ENCODE results near the gene PDE1C.

The PDE1C gene

DNA sequence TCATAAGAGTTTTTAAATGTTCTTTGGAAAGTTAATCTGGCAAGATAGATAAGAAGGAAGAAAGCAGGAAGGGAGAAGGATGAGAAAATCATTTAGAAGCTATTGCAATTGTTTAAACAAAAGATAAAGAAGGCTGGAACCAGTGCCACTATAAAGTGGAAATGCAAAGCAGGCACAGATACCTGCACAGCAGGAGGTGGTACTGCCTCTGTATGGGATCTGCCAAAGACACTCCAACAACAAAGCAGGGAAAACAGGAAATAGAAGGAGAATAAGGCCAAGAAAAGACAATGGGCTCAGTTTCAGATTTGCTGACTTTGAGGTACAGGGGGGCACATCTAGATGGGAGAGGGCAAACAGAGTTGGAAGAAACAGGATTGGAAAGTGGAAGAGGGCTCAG is 244.6 kb downstream of the PDE1C start:
- no peak for DNase-seq

DNA sequence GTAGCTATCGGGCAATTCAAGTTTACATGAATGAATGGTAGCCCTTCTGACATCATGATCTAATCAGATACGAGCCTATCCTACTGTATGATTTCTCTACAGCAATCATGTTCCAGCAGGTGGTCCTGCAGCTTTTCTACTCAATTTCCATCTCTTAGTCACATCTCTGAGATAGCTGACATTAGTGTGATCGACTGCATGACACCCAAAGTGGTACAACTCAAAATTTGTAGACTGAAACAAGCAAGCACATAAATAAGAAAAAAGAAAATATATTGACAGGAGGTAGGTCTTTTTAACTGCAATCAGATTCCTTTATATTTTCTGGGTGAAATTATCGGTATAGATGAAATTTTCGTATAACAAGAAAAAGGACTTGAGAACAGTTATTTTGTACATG is 251.2 kb downstream of the PDE1C start:
- DNase-seq, result no peak

DNA sequence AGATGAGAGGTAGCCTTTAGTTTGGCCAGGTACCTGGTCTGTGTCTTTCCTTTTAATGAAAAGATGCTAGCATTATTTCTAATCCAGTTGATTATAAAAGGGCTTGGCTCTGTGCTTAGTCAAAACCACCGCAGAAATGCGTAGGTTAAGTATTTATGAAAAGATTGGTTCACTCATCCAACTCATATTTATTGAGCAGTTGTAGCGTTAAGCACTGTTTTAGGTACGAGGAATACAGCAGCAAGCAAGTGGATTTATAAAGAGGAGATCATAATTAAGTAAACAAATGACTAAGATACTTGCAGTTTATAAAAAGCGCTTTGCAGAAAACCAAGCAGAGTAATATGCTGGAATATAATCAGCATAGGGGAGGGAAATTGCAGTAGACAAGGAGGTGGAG is 253.4 kb downstream of the PDE1C start:
- no peak for DNase-seq

DNA sequence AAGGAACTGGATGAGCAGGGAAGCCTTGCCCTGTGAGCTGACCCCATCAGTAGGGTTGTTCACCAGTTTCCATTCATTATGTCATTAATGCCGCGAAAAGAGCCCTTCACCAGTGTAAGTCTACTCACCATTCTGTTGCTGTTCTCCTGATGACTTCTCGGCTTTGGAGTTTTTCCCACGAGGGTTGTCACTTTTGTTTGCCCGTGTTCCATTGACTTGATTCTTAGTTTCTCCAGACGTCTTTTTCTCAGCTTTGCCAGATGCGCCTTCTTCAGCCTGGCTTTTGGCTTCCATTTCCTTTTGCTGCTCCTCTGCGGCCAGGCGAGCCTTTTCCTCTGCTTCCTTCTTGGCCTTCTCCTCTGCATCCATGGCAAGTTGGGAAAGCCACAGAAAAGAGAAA is 254.4 kb downstream of the PDE1C start:
- DNase-seq, result no peak

DNA sequence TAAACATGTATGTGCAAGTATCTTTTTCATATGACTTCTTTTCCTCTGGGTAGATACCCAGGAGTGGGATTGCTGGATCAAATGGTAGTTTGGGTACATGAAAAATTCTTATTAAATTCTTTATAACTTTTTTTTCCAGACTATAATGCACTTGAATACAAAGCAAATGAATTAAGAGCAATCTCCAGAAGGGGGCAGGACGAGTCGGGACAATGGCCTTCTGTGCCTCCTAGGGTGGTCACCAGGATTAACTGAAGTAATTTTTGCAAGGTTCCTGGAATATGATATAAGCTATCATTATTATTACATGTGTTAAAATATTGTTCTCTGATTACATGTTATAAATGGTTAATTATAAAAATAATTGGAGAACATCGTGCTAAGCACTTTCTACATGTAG is 256.0 kb downstream of the PDE1C start:
- no peak for DNase-seq

DNA sequence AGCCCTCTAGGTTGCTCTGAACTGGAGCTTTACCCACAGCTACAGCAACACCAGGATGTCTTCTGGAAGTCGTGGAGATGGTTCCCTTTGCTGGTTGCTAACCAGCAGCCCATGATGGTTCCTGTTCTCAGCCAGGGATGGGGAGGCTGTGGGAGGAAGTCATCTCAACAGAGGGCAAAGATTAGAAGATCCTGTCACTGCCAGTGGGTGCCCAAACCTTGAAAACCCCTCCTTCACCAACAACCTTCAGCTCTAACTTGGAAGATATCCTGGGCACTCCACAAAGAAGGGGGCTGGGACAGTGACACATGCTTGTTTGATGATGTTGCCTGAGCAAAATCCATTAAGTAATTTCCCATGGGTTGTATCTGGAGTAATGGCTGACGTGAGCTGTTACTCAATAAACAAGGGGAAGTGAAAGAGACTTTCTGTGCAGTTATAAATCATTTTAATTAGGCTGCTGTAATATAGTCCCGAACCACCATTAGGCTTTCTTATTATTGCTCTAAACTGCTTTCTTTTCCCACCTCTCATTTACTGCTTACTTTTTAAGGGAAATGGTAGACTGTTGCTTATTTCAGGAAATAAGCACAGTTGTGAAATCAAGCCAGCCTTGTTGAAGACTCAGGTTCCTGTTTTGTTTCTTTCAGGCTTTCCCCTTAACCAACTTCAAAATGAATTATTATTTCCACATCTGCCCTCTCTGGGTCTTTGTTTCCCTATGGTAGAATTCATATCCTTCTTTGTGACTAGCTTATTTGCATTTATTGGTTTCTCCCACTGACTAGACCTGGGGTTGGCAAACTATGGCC is 258.4 kb downstream of the PDE1C start:
- no peak for DNase-seq

DNA sequence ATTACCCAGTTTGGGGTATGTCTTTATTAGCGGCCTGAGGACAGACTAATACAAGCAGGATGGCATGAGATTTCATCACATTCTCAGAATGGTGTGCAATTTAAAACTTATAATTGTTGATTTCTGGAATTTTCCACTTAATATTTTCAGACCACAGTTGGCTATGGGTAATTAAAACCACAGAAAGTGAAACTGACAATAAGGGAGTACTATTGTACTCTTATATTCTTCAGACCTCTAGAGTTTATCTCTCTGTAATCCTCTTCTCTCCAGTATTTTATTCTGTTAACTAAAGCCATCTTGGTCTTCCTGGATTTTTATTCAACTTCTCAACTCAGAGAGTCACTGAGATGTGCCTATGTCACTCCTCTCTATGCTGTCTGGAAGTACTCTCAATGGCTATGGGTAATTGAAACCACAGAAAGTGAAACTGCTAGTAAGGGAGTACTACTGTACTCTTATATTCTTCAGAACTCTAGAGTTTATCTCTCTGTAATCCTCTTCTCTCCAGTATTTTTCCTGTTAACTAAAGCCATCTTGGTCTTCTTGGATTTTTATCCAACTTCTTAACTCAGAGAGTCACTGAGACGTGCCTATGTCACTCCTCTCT is 264.9 kb downstream of the PDE1C start:
- DNase-seq, result no peak

DNA sequence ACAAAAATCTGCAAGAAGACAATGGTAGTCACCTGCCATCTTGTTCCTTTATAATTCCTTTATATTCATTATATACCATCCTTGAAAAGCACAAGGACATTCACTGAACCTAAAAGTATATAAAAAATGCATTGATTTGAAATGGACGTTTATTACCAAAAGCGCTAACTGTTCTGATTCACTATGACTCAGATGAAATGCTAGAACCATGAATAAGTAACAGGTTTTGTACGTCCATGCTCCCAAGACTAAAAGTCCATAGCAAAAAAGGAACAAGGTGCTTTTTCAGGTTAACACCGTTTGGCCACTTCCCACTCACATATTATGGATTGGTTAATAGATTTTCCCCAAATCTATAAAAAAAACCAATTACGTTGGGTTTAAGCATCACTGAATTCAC is 273.8 kb downstream of the PDE1C start:
- DNase-seq, result no peak

DNA sequence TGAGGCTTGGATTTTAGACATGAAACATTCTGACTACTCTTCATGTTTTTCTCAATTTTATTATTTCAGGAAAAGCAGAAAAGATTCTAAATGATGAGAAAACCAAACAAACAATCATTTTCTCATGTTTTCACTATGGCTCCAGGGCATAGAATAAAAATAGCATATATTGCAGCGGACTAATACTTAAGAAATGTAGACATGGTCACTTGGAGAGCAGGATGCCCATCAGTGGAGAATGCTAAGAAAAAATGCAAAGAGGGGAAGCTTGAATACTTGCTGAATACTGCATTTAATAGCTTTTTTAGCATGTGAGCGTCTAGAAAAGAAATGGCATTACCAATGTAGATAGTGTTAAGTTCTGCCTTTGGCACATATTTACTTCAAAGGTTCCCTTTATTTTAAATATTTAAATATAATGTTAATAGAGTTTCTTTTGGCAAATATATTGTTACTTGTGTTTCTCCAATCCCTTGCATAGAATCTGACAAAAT is 275.3 kb downstream of the PDE1C start:
- no peak for DNase-seq

DNA sequence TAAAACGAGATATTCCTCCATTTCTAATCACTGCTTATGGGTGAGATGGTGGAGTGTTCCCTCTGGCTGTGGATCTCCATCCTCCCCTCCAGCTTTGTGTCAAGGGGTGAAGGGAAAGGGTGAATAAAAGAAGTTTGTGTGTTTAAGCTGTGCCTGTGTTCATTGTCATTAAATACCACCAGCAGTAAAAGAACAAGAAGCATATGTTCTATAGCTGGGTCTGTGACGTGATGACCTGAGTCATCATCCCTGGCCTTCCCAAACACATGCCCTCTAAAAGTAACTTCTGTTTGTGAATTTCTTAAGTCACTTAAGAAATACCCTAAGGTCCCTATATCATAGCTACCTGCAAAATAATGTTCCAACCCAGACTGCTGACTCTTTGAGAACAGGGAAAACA is 278.3 kb downstream of the PDE1C start:
- no peak for DNase-seq

DNA sequence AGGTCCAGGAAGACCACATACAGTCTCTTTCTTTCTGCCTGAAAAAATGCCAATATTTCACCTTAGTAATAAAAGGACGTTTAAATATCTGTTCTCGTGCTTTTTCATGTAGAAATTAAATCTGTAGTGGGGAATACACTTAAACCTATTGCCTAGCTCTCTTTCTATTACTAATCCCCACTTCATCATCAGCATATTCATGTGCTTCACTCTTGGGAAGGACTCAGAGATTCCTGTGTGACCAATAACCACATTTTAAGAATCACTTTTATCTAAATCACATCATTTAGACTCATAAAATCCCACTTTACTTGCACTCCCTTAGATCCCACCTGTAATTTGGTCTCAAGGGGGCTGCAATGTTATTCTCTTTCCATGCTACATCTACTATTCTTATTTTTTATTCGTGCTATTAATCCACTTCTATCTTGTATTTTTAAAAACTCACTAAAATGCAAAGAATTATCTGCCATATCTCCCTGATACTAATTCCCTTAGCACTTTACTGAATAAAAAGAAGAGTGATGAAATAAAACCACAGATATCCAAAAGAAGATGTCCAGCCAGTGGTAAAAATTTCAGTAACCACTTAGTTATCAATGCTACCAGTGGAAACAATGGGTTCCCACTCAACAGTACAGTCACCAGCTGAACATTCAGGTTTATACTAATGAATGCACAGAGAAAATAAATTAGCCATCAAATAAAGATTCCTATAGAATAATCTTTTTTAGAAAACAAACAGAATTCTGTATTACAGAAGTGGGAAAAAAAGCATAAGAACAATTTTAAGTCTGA is 281.1 kb downstream of the PDE1C start:
- DNase-seq, result no peak

DNA sequence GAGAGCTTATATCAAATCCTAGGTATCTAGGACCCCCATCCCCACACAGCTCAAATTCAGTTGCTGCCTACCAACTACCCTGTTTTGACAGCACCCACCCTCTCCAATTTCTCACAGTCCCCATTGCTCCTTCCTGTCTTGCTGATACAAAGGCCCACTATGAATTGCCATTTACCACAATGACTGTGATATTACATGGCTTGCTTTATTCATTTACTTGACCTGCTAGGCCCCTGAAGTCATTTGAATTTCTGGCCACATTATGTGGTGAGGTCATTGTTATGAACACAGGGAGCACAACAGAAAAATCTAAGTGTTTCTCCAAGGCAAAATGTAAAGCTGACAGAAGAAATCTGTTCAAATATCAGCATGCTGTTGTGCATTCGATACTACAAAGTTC is 281.8 kb downstream of the PDE1C start:
- DNase-seq, result no peak

DNA sequence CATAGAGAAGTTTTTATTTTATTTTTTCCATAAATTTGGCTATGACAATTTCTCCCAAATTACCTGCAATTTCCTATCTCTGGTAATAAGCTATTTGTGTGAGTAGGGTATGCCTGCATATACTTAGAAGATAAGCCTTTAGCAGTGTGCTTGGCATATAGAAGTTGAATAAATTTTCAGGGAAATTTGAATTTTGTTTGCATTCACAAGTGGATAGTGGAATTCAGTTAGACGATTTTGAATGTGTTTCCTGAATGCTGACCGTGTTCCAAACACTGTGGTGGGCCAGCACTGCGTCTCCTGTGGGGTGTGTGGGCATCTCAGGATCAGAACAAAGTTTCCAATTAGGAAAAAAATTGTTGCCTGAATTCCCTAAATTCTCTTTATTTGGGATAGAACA is 283.9 kb downstream of the PDE1C start:
- no peak for DNase-seq

DNA sequence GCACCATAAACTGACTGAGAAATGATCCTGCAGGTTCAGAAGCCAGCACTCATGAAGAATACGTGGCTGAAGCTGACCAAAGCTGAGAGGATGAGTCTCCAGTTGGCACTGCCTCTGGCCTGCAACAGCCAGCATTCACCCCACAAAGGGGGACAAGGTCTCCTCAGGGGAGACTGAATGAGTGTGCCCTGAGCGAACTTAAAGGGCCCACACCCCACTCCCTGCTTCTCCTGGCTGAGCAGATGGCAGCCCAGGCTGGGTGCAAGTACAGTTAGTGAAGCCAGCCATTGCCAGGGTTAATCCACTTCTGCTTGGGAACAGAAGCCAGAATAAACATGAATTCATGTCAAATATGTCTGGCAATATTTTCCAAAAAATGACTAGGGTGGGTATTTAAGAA is 285.1 kb downstream of the PDE1C start:
- DNase-seq, result no peak

DNA sequence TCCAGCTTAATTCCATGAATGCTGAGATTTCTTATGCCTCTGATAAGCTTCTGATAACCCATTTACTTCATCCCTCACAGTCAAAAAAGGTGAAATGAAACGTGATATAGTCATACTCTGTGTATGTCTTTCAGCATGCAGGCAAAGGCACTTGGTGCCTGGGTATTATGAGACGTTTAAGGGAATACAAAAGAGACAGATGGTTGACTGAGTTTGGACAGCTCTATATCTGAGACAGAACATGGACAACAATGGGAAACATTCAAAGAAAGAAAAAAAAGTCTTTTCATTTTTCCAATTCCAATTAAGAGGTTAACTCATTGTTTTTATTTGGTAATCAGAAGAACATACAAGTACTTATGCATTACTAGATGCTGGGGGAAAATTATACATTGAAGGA is 287.0 kb downstream of the PDE1C start:
- DNase-seq, result no peak

DNA sequence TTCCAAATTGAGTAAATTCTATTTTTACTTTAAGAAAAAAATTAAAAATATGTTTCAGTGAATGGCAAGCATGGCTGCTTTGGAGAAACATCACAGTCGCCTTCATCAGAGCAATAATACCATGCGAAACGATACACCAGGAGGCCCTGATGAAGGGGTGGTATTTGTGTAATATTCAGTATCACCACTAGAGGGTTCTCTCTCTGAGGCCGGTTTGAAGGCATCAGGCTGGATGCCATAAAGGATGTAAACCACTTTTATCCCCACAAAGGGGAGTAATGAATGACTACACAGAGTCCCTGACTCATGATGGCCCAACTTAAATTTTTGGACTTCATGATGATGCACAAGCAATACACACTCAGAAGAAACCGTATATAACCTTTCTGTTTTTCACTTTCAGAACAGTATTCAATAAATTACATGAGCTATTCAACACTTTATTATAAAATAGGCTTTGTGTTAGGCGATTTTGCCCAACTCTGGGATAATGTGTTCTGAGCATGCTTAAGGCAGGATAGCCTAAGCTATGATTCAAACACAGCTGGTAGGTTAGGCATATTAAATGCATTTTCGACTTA is 287.7 kb downstream of the PDE1C start:
- peak in 1 of 5 experiments; percentile 38 for DNase-seq

DNA sequence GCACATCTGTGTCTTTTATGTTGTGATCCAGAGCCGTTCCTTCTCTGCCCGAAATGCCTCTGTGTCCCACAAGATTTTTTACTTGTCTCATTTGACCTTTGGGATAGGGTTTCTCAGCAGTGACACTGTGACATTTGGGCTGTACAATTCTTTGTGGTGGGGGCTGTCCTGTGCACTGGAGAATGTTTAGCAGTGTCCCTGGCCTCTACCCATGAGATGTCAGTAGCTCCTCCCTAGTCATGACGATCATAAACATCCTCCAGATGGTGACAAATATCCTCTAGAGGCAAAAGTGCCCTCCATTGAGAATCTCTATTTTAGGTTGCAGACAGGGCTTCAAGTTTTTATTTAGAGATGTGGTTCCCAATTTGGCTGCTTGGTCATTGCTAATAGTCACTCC is 291.9 kb downstream of the PDE1C start:
- no peak for DNase-seq

DNA sequence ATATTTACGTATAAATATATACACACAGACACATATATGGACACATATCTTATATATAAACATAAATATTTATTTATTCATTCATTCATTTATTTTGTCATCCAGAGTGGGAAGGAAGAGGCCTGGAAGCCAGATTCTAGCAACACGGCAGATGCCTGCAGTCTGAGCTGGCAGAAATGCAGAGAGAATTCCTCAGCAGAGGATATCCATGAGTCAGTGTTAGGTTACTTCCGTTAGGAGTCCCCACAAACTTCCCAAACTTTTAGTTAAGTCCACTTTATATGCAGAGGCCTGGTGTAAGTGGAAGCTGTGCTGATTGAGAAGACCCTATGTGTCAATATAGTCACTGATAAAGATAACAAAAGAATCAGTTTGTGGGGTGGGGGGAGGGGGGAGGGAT is 293.6 kb downstream of the PDE1C start:
- no peak for DNase-seq

DNA sequence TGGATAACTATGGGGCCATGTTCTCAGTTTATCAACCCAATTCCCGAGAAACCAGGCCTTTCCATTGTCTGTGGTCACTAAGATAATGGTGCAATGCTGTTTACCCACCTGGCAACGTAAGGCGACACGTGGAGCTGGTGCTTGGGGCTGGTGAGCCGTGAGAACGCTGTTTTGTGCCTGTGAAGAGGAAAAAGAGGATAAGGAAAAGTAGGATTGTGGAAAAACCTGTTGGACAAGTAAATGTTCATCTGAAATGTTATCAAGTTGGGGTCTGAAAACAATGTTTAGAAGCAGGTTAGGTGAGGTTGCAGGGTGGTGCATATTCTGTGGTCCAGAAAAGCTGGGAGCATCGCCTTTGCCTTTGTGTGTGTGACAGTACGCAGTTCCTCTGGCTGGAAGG is 294.7 kb downstream of the PDE1C start:
- no peak for DNase-seq

DNA sequence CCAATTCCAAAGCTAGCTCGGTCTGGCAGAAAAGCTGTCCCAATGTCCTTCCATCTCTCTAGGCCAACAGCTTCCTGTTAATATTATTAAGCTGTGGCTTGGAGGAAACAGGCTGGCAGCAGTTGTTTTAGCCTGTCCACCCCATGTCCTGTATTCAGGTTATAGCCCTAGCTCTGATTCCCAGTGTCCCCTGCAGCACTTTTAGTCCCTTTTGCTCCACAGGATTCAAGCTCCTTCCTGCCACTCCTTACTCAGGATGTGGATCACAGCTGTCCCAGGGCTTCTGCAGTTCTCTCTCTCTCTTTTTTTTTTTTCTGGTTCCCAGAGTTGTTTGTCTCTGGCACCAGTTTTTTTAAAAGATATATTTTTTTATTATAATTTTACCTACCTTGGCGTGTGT is 298.0 kb downstream of the PDE1C start:
- no peak for DNase-seq

DNA sequence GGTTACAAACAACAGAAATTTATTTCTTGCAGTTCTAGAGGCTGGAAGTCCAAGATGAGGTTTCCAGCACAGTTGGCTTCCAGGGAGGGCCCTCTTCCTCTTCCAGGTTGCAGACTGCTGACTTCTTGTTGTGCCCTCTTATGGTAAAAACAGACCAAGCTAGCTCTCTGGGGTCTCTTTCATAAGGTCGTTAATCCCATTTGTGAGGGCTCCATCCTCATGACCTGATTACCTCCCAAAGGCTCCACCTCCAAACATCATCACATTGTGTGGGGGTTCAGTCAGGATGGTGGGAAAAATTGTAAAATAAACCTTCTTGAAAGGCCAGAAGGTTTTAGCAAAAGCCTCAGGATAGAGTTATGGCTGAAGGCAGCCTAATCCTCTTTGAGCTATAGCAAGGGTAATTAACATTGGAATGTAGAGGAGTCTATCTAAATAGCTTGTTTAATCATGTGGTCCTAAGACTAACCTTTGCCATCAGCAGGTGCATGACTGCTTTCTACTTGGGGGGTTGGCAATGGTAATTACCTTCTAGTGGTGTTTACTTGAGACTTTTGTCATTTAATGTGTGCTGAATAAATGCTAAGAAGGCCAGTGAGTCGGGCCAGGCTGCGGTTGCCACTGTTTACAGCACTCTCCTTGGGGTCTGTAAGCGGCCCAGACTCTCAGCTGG is 302.4 kb downstream of the PDE1C start:
- no peak for DNase-seq

DNA sequence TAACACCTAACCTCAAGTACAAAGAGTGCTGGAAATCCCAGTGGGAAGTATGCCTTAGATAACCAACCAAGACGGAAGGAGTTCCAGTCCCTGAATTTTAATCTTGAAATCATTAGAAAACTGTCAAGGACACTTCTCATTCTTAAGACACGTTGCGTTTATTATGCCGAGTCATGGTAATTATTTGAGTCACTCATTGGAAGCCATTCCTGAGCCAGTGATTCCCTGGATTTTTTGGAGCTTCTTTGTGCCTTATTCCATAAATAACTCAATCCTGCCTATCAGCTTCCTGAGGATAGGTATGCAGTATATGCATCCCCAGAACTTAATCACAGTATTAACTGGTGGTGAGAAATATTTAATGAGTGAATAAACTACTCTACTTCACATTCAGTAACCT is 305.7 kb downstream of the PDE1C start:
- no peak for DNase-seq

DNA sequence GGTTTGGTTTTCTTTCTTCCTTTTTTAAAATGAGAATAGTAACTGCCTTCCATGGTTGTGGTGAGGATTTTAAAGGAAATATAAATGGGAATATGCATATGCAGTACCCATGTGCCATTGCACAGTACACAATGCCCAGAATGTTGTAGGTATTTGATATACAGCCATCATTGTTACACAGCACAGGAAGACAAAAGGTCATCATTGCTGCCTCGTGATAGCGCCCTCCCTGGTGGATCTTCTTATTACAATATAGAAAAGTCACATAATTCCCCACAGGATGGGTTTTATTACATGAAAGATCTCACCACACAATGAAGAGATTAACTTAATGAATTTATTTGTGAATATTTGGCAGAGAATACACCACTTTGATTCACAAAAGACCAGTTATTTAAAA is 306.7 kb downstream of the PDE1C start:
- DNase-seq, result no peak
